Measurements from ENCODE around the gene ATXN1L.

Gene ATXN1L

DNA sequence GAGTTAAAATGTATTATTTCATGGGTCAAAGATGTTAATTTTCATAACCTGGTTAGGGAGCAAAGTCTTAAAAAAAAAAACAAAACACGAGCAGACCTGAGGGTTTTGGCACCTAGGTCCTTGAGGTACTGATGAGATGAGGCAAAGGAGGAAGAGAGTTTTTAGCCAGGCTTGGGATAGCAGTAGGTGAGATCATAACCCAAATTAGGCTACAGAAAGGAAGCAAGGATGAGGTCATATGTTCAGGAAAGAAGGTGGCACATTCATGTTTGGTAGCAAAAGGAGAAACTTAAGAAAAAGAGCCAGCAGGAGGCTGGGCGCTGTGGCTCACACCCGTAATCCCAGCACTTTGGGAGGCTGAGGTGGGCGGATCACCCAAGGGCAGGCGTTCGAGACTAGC, 2.8 kb downstream of the ATXN1L start:
- Histone ChIP-seq H3K4me2 (ENCODE audit: low read depth, low read length, poor library complexity, severe bottlenecking) (peak overlapping the region; percentile 98), H3F3A (ENCODE audit: low read depth) (no peaks in the 10 kb centered on the region), H3K9me2 (replicated peaks; ENCODE audit: low read depth, low read length) (no peaks in the 10 kb centered on the region), H3K9ac (ENCODE audit: low read depth, low read length, poor library complexity, severe bottlenecking) (no peak overlapping the region), H3K9me3 (ENCODE audit: insufficient read depth, low read depth, low read length) (no peaks in the 10 kb centered on the region), H3K36me3 (ENCODE audit: insufficient read depth, low read length) (peaks cover 20% of the 10 kb centered on the region; the same call in 1 of the 2 replicates), H3K4me1 (ENCODE audit: insufficient read depth, low read length, poor library complexity, severe bottlenecking) (peaks cover 17% of the 10 kb centered on the region), H3K4me3 (ENCODE audit: low read length, poor library complexity, severe bottlenecking) (no peak overlapping the region), H3K79me2 (ENCODE audit: insufficient read depth, low read length) (peaks cover 28% of the 10 kb centered on the region), H2AFZ (ENCODE audit: low read length) (no peak overlapping the region), H4K20me1 (ENCODE audit: insufficient read depth, low read length, poor library complexity, severe bottlenecking) (peaks cover 11% of the 10 kb centered on the region), H3K27me3 (ENCODE audit: insufficient read depth, low read length, poor library complexity, severe bottlenecking) (no peaks in the 10 kb centered on the region)
- no peak for TF ChIP-seq EZH2phosphoT487 (IDR thresholded peaks at IDR 0.05; ENCODE audit: borderline replicate concordance)
- TF ChIP-seq, protein P1, sequence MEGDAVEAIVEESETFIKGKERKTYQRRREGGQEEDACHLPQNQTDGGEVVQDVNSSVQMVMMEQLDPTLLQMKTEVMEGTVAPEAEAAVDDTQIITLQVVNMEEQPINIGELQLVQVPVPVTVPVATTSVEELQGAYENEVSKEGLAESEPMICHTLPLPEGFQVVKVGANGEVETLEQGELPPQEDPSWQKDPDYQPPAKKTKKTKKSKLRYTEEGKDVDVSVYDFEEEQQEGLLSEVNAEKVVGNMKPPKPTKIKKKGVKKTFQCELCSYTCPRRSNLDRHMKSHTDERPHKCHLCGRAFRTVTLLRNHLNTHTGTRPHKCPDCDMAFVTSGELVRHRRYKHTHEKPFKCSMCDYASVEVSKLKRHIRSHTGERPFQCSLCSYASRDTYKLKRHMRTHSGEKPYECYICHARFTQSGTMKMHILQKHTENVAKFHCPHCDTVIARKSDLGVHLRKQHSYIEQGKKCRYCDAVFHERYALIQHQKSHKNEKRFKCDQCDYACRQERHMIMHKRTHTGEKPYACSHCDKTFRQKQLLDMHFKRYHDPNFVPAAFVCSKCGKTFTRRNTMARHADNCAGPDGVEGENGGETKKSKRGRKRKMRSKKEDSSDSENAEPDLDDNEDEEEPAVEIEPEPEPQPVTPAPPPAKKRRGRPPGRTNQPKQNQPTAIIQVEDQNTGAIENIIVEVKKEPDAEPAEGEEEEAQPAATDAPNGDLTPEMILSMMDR (conservative IDR thresholded peaks at IDR 0.05; ENCODE audit: low read length): no peak

DNA sequence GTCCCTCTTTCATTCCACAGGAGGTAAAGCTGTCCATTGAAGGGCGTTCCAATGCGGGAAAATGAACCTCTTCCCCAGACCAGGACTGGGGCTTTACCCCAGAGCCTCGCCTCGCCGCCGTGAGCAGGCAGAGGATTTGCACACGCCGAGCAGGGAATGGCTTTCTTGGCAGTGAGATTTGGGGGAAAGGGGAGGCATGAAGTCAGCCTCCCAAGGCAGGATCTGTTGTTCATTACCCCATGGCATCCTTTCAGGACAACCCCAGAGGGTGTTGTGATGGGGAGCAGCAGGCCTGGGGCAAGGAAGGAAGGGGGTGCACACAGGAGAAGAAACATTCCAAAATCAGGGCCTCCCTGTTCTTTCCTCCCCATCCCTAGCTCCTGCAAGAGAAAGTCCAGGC, 6.0 kb downstream of the ATXN1L start:
- H3K9ac ChIP-seq (ENCODE audit: low read depth, low read length, poor library complexity, severe bottlenecking): no peak overlapping the region
- no peaks in the 10 kb centered on the region for H3K9me2 ChIP-seq (replicated peaks; ENCODE audit: low read depth, low read length)
- peaks cover 19% of the 10 kb centered on the region for H3K79me2 ChIP-seq (ENCODE audit: insufficient read depth, low read length)
- no peaks in the 10 kb centered on the region for H3F3A ChIP-seq (ENCODE audit: low read depth)
- peaks cover 2% of the 10 kb centered on the region for H4K20me1 ChIP-seq (ENCODE audit: insufficient read depth, low read length, poor library complexity, severe bottlenecking)
- H3K4me1 ChIP-seq (ENCODE audit: insufficient read depth, low read length, poor library complexity, severe bottlenecking): peaks cover 18% of the 10 kb centered on the region
- H3K36me3 ChIP-seq (ENCODE audit: insufficient read depth, low read length): peaks cover 20% of the 10 kb centered on the region; the same call in 1 of the 2 replicates
- TF ChIP-seq, protein P1 (conservative IDR thresholded peaks at IDR 0.05; ENCODE audit: low read length): no peak
- TF ChIP-seq EZH2phosphoT487 (IDR thresholded peaks at IDR 0.05; ENCODE audit: borderline replicate concordance): no peak
- no peak overlapping the region for H3K4me3 ChIP-seq (ENCODE audit: low read length, poor library complexity, severe bottlenecking)
- no peak overlapping the region for H2AFZ ChIP-seq (ENCODE audit: low read length)
- no peaks in the 10 kb centered on the region for H3K9me3 ChIP-seq (ENCODE audit: insufficient read depth, low read depth, low read length)
- no peaks in the 10 kb centered on the region for H3K27me3 ChIP-seq (ENCODE audit: insufficient read depth, low read length, poor library complexity, severe bottlenecking)
- peak overlapping the region; percentile 19 for H3K4me2 ChIP-seq (ENCODE audit: low read depth, low read length, poor library complexity, severe bottlenecking)

DNA sequence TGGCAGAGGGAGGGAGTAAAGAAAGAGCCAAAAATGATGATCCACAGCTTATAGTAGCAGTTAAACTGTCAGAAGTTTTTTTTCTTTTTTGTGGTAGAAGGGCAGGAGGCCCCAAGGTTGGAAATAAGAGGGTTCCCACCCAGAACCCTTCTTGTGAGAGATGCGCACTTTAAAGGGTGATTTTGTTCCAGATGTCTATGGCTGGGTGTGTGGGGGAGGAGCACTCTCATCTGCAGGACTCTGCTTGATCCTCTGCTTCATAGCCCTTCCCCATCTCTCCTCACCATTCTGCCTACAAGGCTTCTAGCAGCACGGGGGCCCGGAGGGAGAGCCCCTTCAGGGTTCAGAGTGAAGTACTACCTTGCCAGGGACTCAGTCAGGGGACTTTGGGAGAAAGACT, 6.4 kb downstream of the ATXN1L start:
- no peaks in the 10 kb centered on the region for H3F3A ChIP-seq (ENCODE audit: low read depth)
- no peaks in the 10 kb centered on the region for H4K20me1 ChIP-seq (ENCODE audit: insufficient read depth, low read length, poor library complexity, severe bottlenecking)
- H3K36me3 ChIP-seq (ENCODE audit: insufficient read depth, low read length): peaks cover 20% of the 10 kb centered on the region; the same call in 1 of the 2 replicates
- TF ChIP-seq, protein P1 (conservative IDR thresholded peaks at IDR 0.05; ENCODE audit: low read length): no peak
- no peak for TF ChIP-seq EZH2phosphoT487 (IDR thresholded peaks at IDR 0.05; ENCODE audit: borderline replicate concordance)
- H3K4me1 ChIP-seq (ENCODE audit: insufficient read depth, low read length, poor library complexity, severe bottlenecking): peaks cover 14% of the 10 kb centered on the region
- H3K9me3 ChIP-seq (ENCODE audit: insufficient read depth, low read depth, low read length): no peaks in the 10 kb centered on the region
- no peak overlapping the region for H3K4me3 ChIP-seq (ENCODE audit: low read length, poor library complexity, severe bottlenecking)
- H3K9me2 ChIP-seq (replicated peaks; ENCODE audit: low read depth, low read length): no peaks in the 10 kb centered on the region
- no peak overlapping the region for H2AFZ ChIP-seq (ENCODE audit: low read length)
- H3K4me2 ChIP-seq (ENCODE audit: low read depth, low read length, poor library complexity, severe bottlenecking): peak overlapping the region; percentile 19
- H3K27me3 ChIP-seq (ENCODE audit: insufficient read depth, low read length, poor library complexity, severe bottlenecking): no peaks in the 10 kb centered on the region
- H3K9ac ChIP-seq (ENCODE audit: low read depth, low read length, poor library complexity, severe bottlenecking): no peak overlapping the region
- H3K79me2 ChIP-seq (ENCODE audit: insufficient read depth, low read length): peaks cover 15% of the 10 kb centered on the region
